IPS DF 6.9 (cell line): ENCODE measurements around the gene ITSN1.
"Not testable (repeated sequence)": the region's sequence is repeated elsewhere in the genome, so short reads cannot be mapped to it uniquely, and the experiment has no call there.

ENCODE experiments used
- DNase-seq: peaks from one replicate; pipeline ENCODE4 v3.0.0-alpha.2; 2013; ENCODE audit warnings: low read depth, low spot score
- H3K27ac ChIP-seq: one replicate; pipeline ENCODE4 v1.5.1; 2013; ENCODE audit warnings: low read length, control low read depth
- H3K27me3 ChIP-seq: 2 replicates; pipeline ENCODE4 v1.6.1; 2013; ENCODE audit warnings: mild to moderate bottlenecking, low read length; ENCODE audit not compliant: control insufficient read depth, insufficient read depth
- H3K36me3 ChIP-seq: 2 replicates; pipeline ENCODE4 v1.6.1; 2013; ENCODE audit warnings: low read length; ENCODE audit not compliant: control insufficient read depth, insufficient read depth
- H3K4me1 ChIP-seq: 2 replicates; pipeline ENCODE4 v1.6.1; 2013; ENCODE audit warnings: low read length; ENCODE audit not compliant: control insufficient read depth, insufficient read depth
- H3K4me3 ChIP-seq: 2 replicates; pipeline ENCODE4 v1.5.1; 2013; ENCODE audit warnings: mild to moderate bottlenecking, low read length
- H3K9me3 ChIP-seq: 2 replicates; pipeline ENCODE4 v1.6.1; 2013; ENCODE audit warnings: low read length, inconsistent platforms; ENCODE audit not compliant: control insufficient read depth, insufficient read depth
- WGBS: extraction: QIAGEN DNeasy Blood & Tissue Kit; methylation state at CpG from one replicate; pipeline ENCODE4 v1.1.7; 2013; ENCODE audit warnings: mixed read lengths, missing lambda C conversion rate; ENCODE audit not compliant: insufficient read length, insufficient coverage; 5-methylcytosine and 5-hydroxymethylcytosine counted together

ITSN1 gene

GRCh38 chr21:33857846-33858666 is 215.8 kb downstream of the ITSN1 start:
- no peak overlapping the region for H3K4me3 ChIP-seq
- no peaks in the 10 kb centered on the region for H3K27me3 ChIP-seq
- DNase-seq = no peak
- no CpG with 5 or more reads among the region's 25 CpGs for WGBS
- no peaks in the 10 kb centered on the region for H3K36me3 ChIP-seq
- no peaks in the 10 kb centered on the region for H3K9me3 ChIP-seq
- peaks cover 5% of the 10 kb centered on the region for H3K4me1 ChIP-seq
- H3K27ac ChIP-seq = no peak overlapping the region

DNA sequence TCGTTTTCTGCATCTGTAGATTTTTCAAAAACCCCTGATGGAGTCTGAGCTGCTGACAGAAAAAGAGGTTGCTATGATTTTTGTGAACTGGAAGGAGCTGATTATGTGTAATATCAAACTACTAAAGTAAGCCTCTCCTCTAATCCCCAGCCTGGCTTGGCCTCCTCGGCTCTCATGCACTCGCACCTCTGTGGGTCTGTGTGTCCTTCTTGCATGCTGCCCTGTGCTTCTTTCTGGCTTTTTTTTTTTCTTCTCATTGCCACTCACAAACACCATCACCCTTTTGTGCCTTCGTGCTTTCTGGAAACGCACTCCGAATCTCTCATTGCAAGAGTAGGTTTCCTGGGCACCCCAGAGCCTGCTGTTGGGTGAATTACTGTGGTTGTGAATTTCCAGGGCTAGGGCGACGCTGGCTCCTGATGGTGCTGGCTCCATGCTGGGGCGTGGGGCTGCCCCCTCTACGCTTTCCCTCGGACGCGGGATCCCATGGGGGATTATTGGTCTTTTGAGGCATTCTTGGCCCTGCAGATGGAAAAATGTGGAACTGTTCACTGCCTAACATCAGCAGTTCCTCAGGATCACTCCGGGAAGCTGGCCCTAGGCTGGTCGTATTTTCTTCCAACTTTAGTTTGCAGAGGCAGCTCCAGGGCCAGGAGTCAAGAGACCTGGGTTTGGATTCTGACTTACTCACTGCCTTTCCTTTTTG is 216.5 kb downstream of the ITSN1 start:
- H3K4me1 ChIP-seq = peaks cover 5% of the 10 kb centered on the region
- H3K9me3 ChIP-seq = no peaks in the 10 kb centered on the region
- no CpG with 5 or more reads among the region's 15 CpGs for WGBS
- no peaks in the 10 kb centered on the region for H3K36me3 ChIP-seq
- no peaks in the 10 kb centered on the region for H3K27me3 ChIP-seq
- no peak overlapping the region for H3K4me3 ChIP-seq
- no peak for DNase-seq
- no peak overlapping the region for H3K27ac ChIP-seq

DNA sequence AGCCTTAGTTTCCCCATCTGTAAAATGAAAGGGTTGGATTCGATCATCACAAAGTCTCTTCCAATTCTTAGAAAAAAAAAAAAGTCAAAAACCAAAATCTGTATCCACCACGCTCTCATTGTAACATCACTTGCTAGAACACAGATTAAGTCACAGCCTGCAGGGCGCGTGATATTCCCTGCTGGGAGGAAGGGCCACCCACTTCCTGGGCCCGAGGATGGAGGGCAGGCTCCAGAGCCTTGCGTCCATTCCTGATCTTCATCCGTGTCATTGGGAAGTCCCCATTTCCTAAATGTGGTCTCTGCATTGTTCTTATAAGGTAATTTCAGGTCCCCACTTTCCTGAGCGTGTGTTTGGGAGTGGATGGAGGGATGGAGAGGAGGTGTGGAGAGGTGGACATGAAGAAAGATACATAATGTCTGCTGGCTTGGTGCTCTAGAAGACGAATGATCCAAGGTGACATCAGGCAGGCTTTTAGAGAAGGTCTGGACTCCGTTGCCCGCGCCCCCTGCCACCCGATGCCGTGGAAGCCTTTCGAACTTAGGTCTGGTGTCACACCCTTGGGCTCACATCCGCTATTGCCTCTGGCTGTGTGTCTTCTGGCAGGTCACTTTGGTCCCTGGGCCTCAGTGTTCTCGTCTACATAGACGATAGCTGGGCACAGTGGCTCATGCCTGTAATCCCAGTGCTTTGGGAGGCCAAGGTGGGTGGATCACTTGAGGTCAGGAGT is 217.2 kb downstream of the ITSN1 start:
- Histone ChIP-seq H3K27me3 (no peaks in the 10 kb centered on the region), H3K4me1 (peaks cover 5% of the 10 kb centered on the region), H3K4me3 (no peak overlapping the region), H3K9me3 (no peaks in the 10 kb centered on the region), H3K36me3 (no peaks in the 10 kb centered on the region), H3K27ac (no peak overlapping the region)
- WGBS = no CpG with 5 or more reads among the region's 18 CpGs
- DNase-seq = no peak

GRCh38 chr21:33860332-33860879 is 218.1 kb downstream of the ITSN1 start:
- H3K4me1 ChIP-seq = peaks cover 5% of the 10 kb centered on the region
- no peak overlapping the region for H3K27ac ChIP-seq
- DNase-seq = no peak
- H3K36me3 ChIP-seq = no peaks in the 10 kb centered on the region
- H3K9me3 ChIP-seq = no peaks in the 10 kb centered on the region
- no CpG with 5 or more reads among the region's 8 CpGs for WGBS
- H3K27me3 ChIP-seq = no peaks in the 10 kb centered on the region
- no peak overlapping the region for H3K4me3 ChIP-seq

- WGBS = no CpG with 5 or more reads among the region's 3 CpGs
- no peak overlapping the region for H3K4me3 ChIP-seq
Measured at GRCh38 chr21:33861125-33861524, 218.8 kb downstream of the ITSN1 start.

GRCh38 chr21:33863191-33863590 is 220.9 kb downstream of the ITSN1 start:
- not testable (repeated sequence) for H3K36me3 ChIP-seq, H3K27ac ChIP-seq, H3K4me3 ChIP-seq, H3K9me3 ChIP-seq, DNase-seq, H3K4me1 ChIP-seq, H3K27me3 ChIP-seq
- no CpG with 5 or more reads among the region's 8 CpGs for WGBS

More at GRCh38 chr21:33861125-33861524, 218.8 kb downstream of the ITSN1 start:
- H3K36me3 ChIP-seq = no peaks in the 10 kb centered on the region
- H3K27me3 ChIP-seq = no peaks in the 10 kb centered on the region
- H3K4me1 ChIP-seq = peaks cover 5% of the 10 kb centered on the region
- H3K27ac ChIP-seq = no peak overlapping the region
- no peaks in the 10 kb centered on the region for H3K9me3 ChIP-seq
- no peak for DNase-seq

GRCh38 chr21:33864150-33864549 is 221.8 kb downstream of the ITSN1 start:
- no CpG with 5 or more reads among the region's 1 CpG for WGBS
- H3K4me1 ChIP-seq = no peaks in the 10 kb centered on the region
- H3K27me3 ChIP-seq = no peaks in the 10 kb centered on the region
- H3K4me3 ChIP-seq = no peak overlapping the region
- no peaks in the 10 kb centered on the region for H3K36me3 ChIP-seq
- no peak overlapping the region for H3K27ac ChIP-seq
- no peak for DNase-seq
- H3K9me3 ChIP-seq = no peaks in the 10 kb centered on the region

GRCh38 chr21:33865176-33865575 is 222.9 kb downstream of the ITSN1 start:
- H3K36me3 ChIP-seq = no peaks in the 10 kb centered on the region
- no peaks in the 10 kb centered on the region for H3K9me3 ChIP-seq
- no CpG with 5 or more reads among the region's 9 CpGs for WGBS
- H3K27me3 ChIP-seq = no peaks in the 10 kb centered on the region
- H3K4me3 ChIP-seq = no peak overlapping the region
- no peak for DNase-seq
- no peaks in the 10 kb centered on the region for H3K4me1 ChIP-seq
- H3K27ac ChIP-seq = no peak overlapping the region

- Histone ChIP-seq H3K9me3 (no peaks in the 10 kb centered on the region), H3K27ac (no peak overlapping the region), H3K4me3 (no peak overlapping the region), H3K36me3 (no peaks in the 10 kb centered on the region), H3K4me1 (no peaks in the 10 kb centered on the region), H3K27me3 (no peaks in the 10 kb centered on the region)
- no peak for DNase-seq
- no CpG with 5 or more reads among the region's 8 CpGs for WGBS
Measured at GRCh38 chr21:33865996-33866575, 223.8 kb downstream of the ITSN1 start.

- no peaks in the 10 kb centered on the region for H3K4me1 ChIP-seq
- no peak overlapping the region for H3K27ac ChIP-seq
- no CpG with 5 or more reads among the region's 2 CpGs for WGBS
- DNase-seq = no peak
- no peaks in the 10 kb centered on the region for H3K36me3 ChIP-seq
- H3K27me3 ChIP-seq = no peaks in the 10 kb centered on the region
- no peaks in the 10 kb centered on the region for H3K9me3 ChIP-seq
- H3K4me3 ChIP-seq = no peak overlapping the region
Measured at GRCh38 chr21:33866826-33867225, 224.5 kb downstream of the ITSN1 start.
